SK-N-SH (cell line): ENCODE data around the gene ITK.

Source experiments
- EZH2phosphoT487 ChIP-seq: fragments of 200-600 bp; sonication (generic); IDR thresholded peaks from 2 replicates; pipeline ENCODE4 v1.6.1; 2017; ENCODE audit warnings: low read depth, mixed run types, mild to moderate bottlenecking, antibody characterized with exemption, moderate library complexity, borderline replicate concordance
- FOSL2 ChIP-seq: IDR thresholded peaks from 2 replicates; pipeline ENCODE4 v1.4.0; 2012; ENCODE audit warnings: low read depth, mild to moderate bottlenecking, moderate library complexity, borderline replicate concordance
- JUND ChIP-seq: IDR thresholded peaks from 2 replicates; pipeline ENCODE4 v1.4.0; 2012
- NRF1 ChIP-seq: IDR thresholded peaks from 2 replicates; pipeline ENCODE4 v1.6.1; 2012; ENCODE audit warnings: low read depth, mild to moderate bottlenecking, low read length
- POLR2AphosphoS5 ChIP-seq: IDR thresholded peaks from 2 replicates; pipeline ENCODE4 v1.6.1; 2012; ENCODE audit warnings: low read depth, low read length
- RAD21 ChIP-seq: IDR thresholded peaks from 2 replicates; pipeline ENCODE4 v1.6.1; 2012; ENCODE audit warnings: mild to moderate bottlenecking, low read length
- SMC3 ChIP-seq: IDR thresholded peaks from 2 replicates; pipeline ENCODE4 v1.6.1; 2012; ENCODE audit warnings: low read depth, low read length, improper control_type of control experiment
- TAF1 ChIP-seq: IDR thresholded peaks from 2 replicates; pipeline ENCODE4 v1.6.1; 2012; ENCODE audit warnings: low read depth, mild to moderate bottlenecking, low read length, moderate library complexity, borderline replicate concordance
- TF ChIP-seq, protein P1 (sequence below): IDR thresholded peaks from 2 replicates; pipeline ENCODE4 v1.4.0; 2012; ENCODE audit warnings: low read depth, borderline replicate concordance
- TF ChIP-seq, protein P2 (sequence below): fragments of 200-600 bp; sonication (generic); IDR thresholded peaks from 2 replicates; pipeline ENCODE4 v1.6.1; 2017; ENCODE audit warnings: antibody characterized with exemption, mild to moderate bottlenecking, moderate library complexity
- TF ChIP-seq, protein P3 (sequence below): IDR thresholded peaks from 2 replicates; pipeline ENCODE4 v1.6.1; 2012; ENCODE audit warnings: mild to moderate bottlenecking, low read depth, low read length, moderate library complexity
- TF ChIP-seq, protein P4 (sequence below): fragments of 150-350 bp; IDR thresholded peaks from 2 replicates; pipeline ENCODE4 v1.6.1; 2017; ENCODE audit warnings: antibody characterized with exemption, low read length, low read depth, borderline replicate concordance
- TF ChIP-seq, protein P5 (sequence below): IDR thresholded peaks from 2 replicates; pipeline ENCODE4 v1.4.0; 2012; ENCODE audit warnings: low read depth

DNA sequence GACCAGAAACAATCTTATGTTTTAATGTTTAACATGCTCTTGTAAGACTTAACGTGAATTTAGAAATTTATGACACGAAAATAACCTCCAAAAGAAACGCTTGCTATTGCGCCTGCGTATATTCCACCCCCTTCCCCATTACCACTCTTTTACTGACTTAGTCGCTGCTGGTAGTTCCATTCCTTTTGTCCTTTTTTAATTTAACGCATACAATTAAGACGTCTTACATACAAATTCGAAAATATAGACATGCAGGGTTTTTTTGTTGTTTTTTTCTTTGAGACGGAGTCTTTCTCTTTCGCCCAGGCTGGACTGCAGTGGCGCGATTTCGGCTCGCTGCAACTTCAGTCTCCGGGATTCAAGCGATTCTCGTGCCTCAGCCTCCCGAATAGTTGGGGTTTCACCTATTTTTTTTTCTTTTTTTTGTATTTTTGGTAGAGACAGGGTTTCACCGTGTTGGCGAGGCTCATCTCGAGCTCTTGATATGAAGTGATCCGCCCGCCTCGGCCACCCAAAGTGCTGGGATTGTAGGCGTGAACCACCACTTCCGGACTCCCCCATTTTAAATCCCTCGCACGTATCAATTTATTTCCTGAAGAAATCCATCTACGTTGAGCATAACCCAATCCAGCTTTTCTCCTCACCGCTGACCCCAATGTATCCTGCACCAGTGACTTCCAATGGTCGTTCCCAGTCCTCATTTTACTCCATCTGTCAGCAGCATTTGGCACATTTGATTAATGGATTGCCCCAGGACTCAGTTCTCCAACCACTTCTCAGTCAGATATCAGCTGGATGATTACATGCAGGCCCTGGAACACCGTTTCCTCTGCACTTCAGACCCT lies 37.3 kb upstream of the ITK start:
- TF ChIP-seq, protein P1, sequence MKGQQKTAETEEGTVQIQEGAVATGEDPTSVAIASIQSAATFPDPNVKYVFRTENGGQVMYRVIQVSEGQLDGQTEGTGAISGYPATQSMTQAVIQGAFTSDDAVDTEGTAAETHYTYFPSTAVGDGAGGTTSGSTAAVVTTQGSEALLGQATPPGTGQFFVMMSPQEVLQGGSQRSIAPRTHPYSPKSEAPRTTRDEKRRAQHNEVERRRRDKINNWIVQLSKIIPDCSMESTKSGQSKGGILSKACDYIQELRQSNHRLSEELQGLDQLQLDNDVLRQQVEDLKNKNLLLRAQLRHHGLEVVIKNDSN: no peak
- TF ChIP-seq, protein P2, sequence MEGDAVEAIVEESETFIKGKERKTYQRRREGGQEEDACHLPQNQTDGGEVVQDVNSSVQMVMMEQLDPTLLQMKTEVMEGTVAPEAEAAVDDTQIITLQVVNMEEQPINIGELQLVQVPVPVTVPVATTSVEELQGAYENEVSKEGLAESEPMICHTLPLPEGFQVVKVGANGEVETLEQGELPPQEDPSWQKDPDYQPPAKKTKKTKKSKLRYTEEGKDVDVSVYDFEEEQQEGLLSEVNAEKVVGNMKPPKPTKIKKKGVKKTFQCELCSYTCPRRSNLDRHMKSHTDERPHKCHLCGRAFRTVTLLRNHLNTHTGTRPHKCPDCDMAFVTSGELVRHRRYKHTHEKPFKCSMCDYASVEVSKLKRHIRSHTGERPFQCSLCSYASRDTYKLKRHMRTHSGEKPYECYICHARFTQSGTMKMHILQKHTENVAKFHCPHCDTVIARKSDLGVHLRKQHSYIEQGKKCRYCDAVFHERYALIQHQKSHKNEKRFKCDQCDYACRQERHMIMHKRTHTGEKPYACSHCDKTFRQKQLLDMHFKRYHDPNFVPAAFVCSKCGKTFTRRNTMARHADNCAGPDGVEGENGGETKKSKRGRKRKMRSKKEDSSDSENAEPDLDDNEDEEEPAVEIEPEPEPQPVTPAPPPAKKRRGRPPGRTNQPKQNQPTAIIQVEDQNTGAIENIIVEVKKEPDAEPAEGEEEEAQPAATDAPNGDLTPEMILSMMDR: no peak
- TF ChIP-seq, protein P3, sequence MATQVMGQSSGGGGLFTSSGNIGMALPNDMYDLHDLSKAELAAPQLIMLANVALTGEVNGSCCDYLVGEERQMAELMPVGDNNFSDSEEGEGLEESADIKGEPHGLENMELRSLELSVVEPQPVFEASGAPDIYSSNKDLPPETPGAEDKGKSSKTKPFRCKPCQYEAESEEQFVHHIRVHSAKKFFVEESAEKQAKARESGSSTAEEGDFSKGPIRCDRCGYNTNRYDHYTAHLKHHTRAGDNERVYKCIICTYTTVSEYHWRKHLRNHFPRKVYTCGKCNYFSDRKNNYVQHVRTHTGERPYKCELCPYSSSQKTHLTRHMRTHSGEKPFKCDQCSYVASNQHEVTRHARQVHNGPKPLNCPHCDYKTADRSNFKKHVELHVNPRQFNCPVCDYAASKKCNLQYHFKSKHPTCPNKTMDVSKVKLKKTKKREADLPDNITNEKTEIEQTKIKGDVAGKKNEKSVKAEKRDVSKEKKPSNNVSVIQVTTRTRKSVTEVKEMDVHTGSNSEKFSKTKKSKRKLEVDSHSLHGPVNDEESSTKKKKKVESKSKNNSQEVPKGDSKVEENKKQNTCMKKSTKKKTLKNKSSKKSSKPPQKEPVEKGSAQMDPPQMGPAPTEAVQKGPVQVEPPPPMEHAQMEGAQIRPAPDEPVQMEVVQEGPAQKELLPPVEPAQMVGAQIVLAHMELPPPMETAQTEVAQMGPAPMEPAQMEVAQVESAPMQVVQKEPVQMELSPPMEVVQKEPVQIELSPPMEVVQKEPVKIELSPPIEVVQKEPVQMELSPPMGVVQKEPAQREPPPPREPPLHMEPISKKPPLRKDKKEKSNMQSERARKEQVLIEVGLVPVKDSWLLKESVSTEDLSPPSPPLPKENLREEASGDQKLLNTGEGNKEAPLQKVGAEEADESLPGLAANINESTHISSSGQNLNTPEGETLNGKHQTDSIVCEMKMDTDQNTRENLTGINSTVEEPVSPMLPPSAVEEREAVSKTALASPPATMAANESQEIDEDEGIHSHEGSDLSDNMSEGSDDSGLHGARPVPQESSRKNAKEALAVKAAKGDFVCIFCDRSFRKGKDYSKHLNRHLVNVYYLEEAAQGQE: no peak
- TF ChIP-seq SMC3 (no peak), FOSL2 (no peak), TAF1 (0 out of 2 replicates have a peak, but pooled peaks have one; percentile 23), JUND (no peak), EZH2phosphoT487 (no peak), RAD21 (no peak), POLR2AphosphoS5 (no peak), NRF1 (no peak)
- TF ChIP-seq, protein P4, sequence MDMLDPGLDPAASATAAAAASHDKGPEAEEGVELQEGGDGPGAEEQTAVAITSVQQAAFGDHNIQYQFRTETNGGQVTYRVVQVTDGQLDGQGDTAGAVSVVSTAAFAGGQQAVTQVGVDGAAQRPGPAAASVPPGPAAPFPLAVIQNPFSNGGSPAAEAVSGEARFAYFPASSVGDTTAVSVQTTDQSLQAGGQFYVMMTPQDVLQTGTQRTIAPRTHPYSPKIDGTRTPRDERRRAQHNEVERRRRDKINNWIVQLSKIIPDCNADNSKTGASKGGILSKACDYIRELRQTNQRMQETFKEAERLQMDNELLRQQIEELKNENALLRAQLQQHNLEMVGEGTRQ: no peak
- TF ChIP-seq, protein P5, sequence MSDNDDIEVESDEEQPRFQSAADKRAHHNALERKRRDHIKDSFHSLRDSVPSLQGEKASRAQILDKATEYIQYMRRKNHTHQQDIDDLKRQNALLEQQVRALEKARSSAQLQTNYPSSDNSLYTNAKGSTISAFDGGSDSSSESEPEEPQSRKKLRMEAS: peak; percentile 42; the same call in 1 of the 2 replicates
